ENCODE data around the gene MRPL49.
A peak's percentile ranks its signal among the peaks of the same experiment; 100 is the strongest.
"Not testable (repeated sequence)": the region's sequence is repeated elsewhere in the genome, so short reads cannot be mapped to it uniquely, and the experiment has no call there.

Gene MRPL49

DNA sequence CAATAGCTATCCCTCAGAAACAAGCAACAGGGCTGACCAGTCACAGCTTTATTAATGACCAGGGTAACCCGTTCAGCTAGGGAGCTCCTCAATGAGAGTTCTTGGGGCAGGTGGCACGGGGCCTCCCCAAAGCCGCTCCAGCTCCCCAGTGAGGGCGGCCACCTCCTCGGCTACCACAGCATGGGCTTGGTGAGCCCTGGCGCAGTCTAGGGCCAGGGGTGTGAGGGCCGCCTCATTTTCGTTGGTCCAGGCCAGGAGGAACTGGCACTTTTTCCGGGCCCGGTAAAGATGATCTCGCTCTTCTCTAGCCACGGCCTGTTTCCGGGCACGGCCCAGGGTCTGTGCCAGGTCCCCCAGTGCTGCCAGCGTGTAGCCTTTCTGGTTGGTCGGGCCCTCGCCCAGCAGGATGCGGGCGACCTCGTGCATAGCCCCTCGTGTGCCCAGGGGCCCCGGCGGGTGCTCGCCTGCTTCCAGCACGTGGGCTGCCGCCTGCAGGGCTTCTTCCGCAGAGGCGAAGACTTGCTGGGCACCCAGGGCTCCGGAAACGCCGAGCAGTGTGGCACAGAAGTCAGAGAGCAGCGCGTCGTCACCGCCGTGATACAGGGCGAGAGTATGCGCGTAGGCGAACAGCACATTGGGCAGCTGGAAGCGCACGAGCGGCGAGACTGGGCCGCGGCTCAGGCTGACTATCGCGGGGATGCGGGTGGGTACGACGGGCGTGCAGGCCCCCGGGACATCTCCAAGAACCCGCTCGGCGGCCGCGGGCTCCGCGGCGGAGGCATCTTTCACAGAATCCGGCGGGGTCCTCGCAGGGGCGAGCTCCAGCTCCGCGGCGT is 5.5 kb upstream of the MRPL49 start (continued):
- TF ChIP-seq, protein P1, sequence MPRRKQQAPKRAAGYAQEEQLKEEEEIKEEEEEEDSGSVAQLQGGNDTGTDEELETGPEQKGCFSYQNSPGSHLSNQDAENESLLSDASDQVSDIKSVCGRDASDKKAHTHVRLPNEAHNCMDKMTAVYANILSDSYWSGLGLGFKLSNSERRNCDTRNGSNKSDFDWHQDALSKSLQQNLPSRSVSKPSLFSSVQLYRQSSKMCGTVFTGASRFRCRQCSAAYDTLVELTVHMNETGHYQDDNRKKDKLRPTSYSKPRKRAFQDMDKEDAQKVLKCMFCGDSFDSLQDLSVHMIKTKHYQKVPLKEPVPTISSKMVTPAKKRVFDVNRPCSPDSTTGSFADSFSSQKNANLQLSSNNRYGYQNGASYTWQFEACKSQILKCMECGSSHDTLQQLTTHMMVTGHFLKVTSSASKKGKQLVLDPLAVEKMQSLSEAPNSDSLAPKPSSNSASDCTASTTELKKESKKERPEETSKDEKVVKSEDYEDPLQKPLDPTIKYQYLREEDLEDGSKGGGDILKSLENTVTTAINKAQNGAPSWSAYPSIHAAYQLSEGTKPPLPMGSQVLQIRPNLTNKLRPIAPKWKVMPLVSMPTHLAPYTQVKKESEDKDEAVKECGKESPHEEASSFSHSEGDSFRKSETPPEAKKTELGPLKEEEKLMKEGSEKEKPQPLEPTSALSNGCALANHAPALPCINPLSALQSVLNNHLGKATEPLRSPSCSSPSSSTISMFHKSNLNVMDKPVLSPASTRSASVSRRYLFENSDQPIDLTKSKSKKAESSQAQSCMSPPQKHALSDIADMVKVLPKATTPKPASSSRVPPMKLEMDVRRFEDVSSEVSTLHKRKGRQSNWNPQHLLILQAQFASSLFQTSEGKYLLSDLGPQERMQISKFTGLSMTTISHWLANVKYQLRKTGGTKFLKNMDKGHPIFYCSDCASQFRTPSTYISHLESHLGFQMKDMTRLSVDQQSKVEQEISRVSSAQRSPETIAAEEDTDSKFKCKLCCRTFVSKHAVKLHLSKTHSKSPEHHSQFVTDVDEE (CRISPR knock-in tag; IDR thresholded peaks at IDR 0.05): no peak
- TF ChIP-seq, protein P2, sequence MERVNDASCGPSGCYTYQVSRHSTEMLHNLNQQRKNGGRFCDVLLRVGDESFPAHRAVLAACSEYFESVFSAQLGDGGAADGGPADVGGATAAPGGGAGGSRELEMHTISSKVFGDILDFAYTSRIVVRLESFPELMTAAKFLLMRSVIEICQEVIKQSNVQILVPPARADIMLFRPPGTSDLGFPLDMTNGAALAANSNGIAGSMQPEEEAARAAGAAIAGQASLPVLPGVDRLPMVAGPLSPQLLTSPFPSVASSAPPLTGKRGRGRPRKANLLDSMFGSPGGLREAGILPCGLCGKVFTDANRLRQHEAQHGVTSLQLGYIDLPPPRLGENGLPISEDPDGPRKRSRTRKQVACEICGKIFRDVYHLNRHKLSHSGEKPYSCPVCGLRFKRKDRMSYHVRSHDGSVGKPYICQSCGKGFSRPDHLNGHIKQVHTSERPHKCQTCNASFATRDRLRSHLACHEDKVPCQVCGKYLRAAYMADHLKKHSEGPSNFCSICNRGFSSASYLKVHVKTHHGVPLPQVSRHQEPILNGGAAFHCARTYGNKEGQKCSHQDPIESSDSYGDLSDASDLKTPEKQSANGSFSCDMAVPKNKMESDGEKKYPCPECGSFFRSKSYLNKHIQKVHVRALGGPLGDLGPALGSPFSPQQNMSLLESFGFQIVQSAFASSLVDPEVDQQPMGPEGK (CRISPR knock-in tag; IDR thresholded peaks at IDR 0.05; ENCODE audit: borderline replicate concordance): no peak

DNA sequence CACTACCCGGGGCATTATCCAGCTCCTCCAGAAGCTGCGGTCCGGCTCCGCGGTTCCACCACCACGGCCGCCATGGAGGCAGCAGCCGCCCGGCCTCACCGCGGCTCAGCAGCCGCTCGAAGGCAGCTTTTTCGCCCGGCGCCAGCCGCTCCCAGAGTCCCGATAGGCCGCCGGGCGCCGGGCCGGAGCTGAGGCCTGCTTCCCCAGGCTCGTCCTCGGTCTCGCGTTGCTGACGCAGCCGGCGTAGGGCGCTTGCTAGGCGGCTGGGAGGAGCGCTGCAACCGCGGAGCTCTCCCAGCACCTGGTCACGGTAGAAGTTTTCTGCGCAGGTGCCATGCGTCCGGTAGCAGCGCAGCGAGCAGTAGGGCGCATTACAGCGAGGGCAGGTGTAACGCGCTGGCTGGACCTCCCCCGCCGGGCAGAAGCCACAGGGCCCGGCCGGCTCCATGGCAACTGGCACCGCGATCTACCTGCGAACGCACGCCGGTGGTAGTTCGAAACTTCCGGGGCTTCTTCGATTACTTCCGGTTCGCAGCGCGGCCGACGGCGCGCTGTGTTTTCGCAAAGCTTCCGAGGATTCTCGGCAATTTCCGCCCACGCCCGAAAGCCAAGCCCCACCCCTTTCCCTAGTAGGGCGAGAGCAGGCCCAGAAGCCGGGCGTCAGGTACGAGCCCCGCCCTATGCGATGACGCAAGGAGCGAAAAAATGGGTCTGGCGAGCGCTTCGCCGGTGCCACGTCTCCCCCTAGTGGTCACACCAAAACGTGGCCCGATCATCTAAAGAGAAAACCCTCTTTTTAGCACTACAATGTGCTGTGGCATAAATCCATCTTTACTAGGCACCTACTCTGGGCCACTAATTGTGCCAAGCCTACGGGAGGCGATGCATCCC is 4.7 kb upstream of the MRPL49 start, which contains the start of gene ZNHIT2:
ZNHIT2 (minus strand) TSS at position 496 of the 891 bp plus-strand sequence; CDS start at position 448, 48 bp downstream.
- TF ChIP-seq BACH2 (CRISPR knock-in tag; IDR thresholded peaks at IDR 0.05; ENCODE audit: borderline replicate concordance): no peak
- TF ChIP-seq GLIS3 (CRISPR knock-in tag; IDR thresholded peaks at IDR 0.05): peak; percentile 23; the same call in 1 of the 2 replicates
- ATAC-seq: peak; percentile 70

GRCh38 chr11:65118097-65118837 is 3.9 kb upstream of the MRPL49 start:
- no peak for ATAC-seq
- TF ChIP-seq, protein P1 (CRISPR knock-in tag; IDR thresholded peaks at IDR 0.05): no peak
- no peak for TF ChIP-seq ISL1 (CRISPR knock-in tag; IDR thresholded peaks at IDR 0.05)

DNA sequence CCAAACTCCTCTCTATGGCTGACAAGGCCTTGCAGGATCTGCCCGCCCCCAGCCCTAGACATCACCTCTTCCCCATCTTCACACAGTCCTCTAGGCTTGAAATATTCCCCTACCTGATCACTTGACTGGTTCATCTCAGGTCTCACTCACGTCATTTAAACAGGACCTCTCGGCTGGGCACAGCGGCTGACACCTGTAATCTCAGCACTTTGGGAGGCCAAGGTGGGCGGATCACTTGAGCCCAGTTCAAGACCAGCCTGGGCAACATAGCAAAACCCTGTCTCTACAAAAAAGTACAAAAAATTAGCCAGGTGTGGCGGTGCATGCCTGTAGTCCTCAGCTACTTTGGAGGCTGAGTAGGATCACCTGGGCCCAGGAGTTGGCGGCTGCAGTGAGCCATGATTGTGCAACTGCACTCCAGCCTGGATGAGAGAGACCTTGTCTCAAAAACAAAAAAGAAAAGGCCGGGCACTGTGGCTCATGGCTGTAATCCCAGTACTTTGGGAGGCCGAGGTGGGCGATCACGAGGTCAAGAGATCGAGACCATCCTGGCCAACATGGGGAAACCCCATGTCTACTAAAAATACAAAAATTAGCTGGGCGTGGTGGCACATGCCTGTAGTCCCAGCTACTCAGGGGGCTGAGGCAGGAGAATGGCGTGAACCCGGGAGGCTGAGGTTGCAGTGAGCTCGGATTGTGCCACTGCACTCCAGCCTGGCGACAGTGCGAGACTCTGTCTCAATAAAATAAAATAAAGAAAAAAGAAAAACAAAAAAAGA is 3.0 kb upstream of the MRPL49 start:
- not testable (repeated sequence) for ATAC-seq

GRCh38 chr11:65119670-65119995 is 2.5 kb upstream of the MRPL49 start:
- TF ChIP-seq OSR1 (CRISPR knock-in tag; IDR thresholded peaks at IDR 0.05) (no peak), PPARA (CRISPR knock-in tag; IDR thresholded peaks at IDR 0.05; ENCODE audit: borderline replicate concordance) (no peak), ZNF70 (CRISPR knock-in tag; IDR thresholded peaks at IDR 0.05) (no peak), ESRRG (CRISPR knock-in tag; IDR thresholded peaks at IDR 0.05) (no peak), ISL1 (CRISPR knock-in tag; IDR thresholded peaks at IDR 0.05) (no peak)
- TF ChIP-seq, protein P1 (CRISPR knock-in tag; IDR thresholded peaks at IDR 0.05): no peak
- ATAC-seq: no peak
